IgD-negative memory B cell (primary cell): Measurements from ENCODE around the gene ANXA10. TPM values are rescaled to one million over a fixed set of nuclear protein-coding genes. Genes with fewer than 3 reads are reported as not detected.
"Not testable (repeated sequence)": the region's sequence is repeated elsewhere in the genome, so short reads cannot be mapped to it uniquely, and the experiment has no call there.

ENCODE experiments used
- H3K27ac Mint-ChIP-seq, 3 donors: one replicate each; pipeline ENCODE4 v1.8.0; 2020 to 2022; ENCODE audit warnings: mild to moderate bottlenecking in 3 of 3, mixed read lengths in 3 of 3, moderate library complexity in 1 of 3
- H3K27me3 Mint-ChIP-seq: one replicate; pipeline ENCODE4 v1.8.0; 2021; ENCODE audit warnings: mixed read lengths
- H3K36me3 Mint-ChIP-seq: one replicate; pipeline ENCODE4 v1.8.0; 2020; ENCODE audit warnings: mild to moderate bottlenecking, mixed read lengths
- H3K4me1 Mint-ChIP-seq, 3 donors: one replicate each; pipeline ENCODE4 v1.8.0; 2020 to 2022; ENCODE audit warnings: mixed read lengths in 3 of 3, mild to moderate bottlenecking in 1 of 3
- H3K4me3 Mint-ChIP-seq, 4 donors: one replicate each; pipeline ENCODE4 v1.8.0; 2020 to 2022; ENCODE audit warnings: mild to moderate bottlenecking in 4 of 4, mixed read lengths in 4 of 4, moderate library complexity in 3 of 4
- H3K9me3 Mint-ChIP-seq, 3 donors: one replicate each; pipeline ENCODE4 v1.8.0; 2020 to 2021; ENCODE audit warnings: mixed read lengths in 3 of 3, mild to moderate bottlenecking in 1 of 3
- polyA plus RNA-seq: library from polyadenylated mRNA; unstranded; fragments of 300-500 nt; fragmentation: Illumina TruSeq; gene quantifications from one replicate; pipeline ENCODE4 v1.2.3, GENCODE V29; 2021

ANXA10 gene
- polyA plus RNA-seq, 1 donor from 2014 or later, result not detected

DNA sequence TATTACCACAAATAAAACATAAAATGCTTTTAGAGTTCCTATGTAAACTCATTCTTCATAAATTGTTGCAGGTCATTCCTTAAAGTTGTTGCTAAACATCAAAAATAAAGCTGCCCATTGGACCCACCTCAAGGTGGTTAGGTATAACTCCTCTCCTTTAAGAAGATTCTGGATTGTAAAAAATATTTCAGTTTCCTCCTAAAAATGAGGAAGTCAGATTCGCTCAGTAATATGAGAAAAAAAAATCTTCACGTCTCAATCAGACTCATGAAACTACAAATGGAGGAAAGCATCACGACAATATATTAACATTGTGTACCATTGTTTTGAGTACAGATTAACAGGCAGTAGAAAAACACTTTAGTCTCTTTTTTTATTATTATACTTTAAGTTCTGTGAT, 120.3 kb downstream of the ANXA10 start:
- H3K27ac Mint-ChIP-seq, result no peak overlapping the region
- peaks cover 0 to 5% (median 3%) of the 10 kb centered on the region in 3 donors for H3K9me3 Mint-ChIP-seq
- no peaks in the 10 kb centered on the region for H3K27me3 Mint-ChIP-seq
- H3K36me3 Mint-ChIP-seq, result peaks cover 23% of the 10 kb centered on the region
- H3K4me3 Mint-ChIP-seq, result no peak overlapping the region
- peaks cover 0 to 4% (median 2%) of the 10 kb centered on the region in 3 donors for H3K4me1 Mint-ChIP-seq

DNA sequence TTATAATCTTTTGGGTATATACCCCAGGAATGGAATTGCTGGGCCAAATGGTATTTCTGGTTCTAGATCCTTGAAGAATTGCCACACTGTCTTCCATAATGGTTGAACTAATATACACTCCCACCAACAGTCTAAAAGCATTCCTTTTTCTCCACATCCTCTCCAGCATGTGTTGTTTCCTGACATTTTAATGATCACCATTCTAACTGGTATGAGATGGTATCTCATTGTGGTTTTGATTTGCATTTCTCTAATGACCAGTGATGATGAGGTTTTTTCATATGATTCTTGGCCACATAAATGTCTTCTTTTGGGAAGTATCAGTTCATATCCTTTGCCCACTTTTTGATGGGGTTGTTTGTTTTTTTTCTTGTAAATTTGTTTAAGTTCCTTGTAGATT, 121.2 kb downstream of the ANXA10 start:
- not testable (repeated sequence) for H3K9me3 Mint-ChIP-seq, H3K27ac Mint-ChIP-seq, H3K4me3 Mint-ChIP-seq, H3K4me1 Mint-ChIP-seq, H3K27me3 Mint-ChIP-seq
- peaks cover 26% of the 10 kb centered on the region for H3K36me3 Mint-ChIP-seq

DNA sequence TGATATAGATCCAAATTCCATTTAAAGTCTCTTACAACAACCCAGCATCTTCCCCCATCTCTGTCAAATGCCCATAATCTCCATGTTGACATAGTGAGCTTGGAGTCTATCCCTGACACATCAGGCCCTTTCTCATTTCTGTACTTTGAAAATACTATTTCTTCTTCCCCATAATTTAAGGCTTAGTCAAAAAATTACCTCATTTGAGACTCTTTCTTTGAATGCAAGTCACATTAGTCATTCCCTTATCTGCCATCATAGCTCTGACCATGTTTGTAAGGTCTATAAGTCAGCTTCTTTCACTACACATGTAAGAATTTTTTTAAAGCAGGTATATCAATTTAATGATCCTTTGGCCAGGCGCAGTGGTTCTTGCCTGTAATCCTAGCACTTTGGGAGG, 126.3 kb downstream of the ANXA10 start:
- peaks cover 3 to 5% (median 3%) of the 10 kb centered on the region in 3 donors for H3K9me3 Mint-ChIP-seq
- H3K27me3 Mint-ChIP-seq, result no peaks in the 10 kb centered on the region
- no peak overlapping the region for H3K27ac Mint-ChIP-seq
- peaks cover 0 to 2% (median 0%) of the 10 kb centered on the region in 3 donors for H3K4me1 Mint-ChIP-seq
- H3K4me3 Mint-ChIP-seq, result no peak overlapping the region
- H3K36me3 Mint-ChIP-seq, result peaks cover 23% of the 10 kb centered on the region

DNA sequence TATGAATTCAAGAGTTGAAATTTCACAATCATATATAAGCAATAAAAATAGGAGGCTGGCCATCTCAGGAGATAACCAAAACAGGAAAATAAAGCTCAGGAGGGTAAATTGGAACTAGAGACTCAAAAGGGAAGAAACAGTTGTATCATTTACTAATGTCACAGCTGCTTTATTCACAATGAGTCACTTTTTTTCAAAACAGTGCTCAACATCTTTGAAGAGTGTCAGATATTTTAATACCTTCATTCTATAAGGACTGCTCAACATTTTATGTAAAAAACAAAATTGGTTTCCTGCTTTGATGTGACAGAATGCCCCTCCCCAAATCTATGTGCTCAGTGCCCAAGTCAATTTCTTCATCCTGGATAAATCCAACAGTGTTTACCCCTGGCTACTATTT, 128.6 kb downstream of the ANXA10 start:
- Mint-ChIP-seq H3K27ac (peak overlapping the region in 1 of 3 donors; percentile 47), H3K36me3 (peaks cover 18% of the 10 kb centered on the region), H3K4me1 (peaks cover 0 to 2% (median 0%) of the 10 kb centered on the region in 3 donors), H3K27me3 (no peaks in the 10 kb centered on the region), H3K9me3 (peaks cover 3 to 5% (median 3%) of the 10 kb centered on the region in 3 donors), H3K4me3 (no peak overlapping the region)

DNA sequence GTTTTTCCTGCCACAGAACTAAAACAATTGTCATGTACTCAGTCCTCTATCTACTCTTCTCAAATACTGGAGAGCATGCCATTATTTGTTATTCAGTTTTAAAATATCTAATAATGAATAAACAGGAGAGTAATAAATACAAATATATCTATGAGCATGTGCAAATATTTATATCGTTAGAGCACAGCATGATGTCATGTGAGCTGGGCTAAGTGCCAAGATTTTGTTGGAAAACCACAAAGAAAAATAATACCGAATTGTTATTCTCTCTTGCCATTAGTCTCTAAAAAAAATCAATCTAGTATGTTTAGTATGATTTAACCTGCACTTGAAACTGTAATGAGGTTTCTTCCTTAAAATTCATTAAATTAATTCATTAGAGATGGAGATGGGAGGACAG, 129.0 kb downstream of the ANXA10 start:
- peaks cover 18% of the 10 kb centered on the region for H3K36me3 Mint-ChIP-seq
- peak overlapping the region in 1 of 3 donors; percentile 47 for H3K27ac Mint-ChIP-seq
- no peaks in the 10 kb centered on the region for H3K27me3 Mint-ChIP-seq
- peaks cover 0 to 2% (median 0%) of the 10 kb centered on the region in 3 donors for H3K4me1 Mint-ChIP-seq
- H3K9me3 Mint-ChIP-seq, result peaks cover 3 to 5% (median 3%) of the 10 kb centered on the region in 3 donors
- peak overlapping the region in 1 of 4 donors; percentile 36 for H3K4me3 Mint-ChIP-seq

Other genes starting within 250 kb of the ANXA10 start
- 13.1 TPM for gene DDX60, start 226.2 kb downstream of the ANXA10 start, polyA plus RNA-seq